HepG2 (cell line): Measurements from ENCODE around the gene HAUS5.

ENCODE experiments used
- POLR2A ChIP-seq, 2 experiments: IDR thresholded peaks; 2 replicates each; pipeline ENCODE4 v1.6.1; 2011; ENCODE audit warnings: low read depth in 2 of 2, low read length in 2 of 2, mild to moderate bottlenecking in 1 of 2, moderate library complexity in 1 of 2; ENCODE audit not compliant: insufficient read depth in 1 of 2
- SMARCC2 ChIP-seq: fragments of 450-650 bp; IDR thresholded peaks from 2 replicates; pipeline ENCODE4 v1.6.1; 2017; ENCODE audit warnings: antibody characterized with exemption, mild to moderate bottlenecking
- ZBTB7A ChIP-seq: sonication (generic); formaldehyde crosslinking; IDR thresholded peaks from 2 replicates; pipeline ENCODE4 v1.8.0; 2022; ENCODE audit warnings: mild to moderate bottlenecking, missing genetic modification reagents
- ZNF121 ChIP-seq: sonication (generic); formaldehyde crosslinking; IDR thresholded peaks from 2 replicates; pipeline ENCODE4 v1.5.0; 2020; ENCODE audit warnings: mild to moderate bottlenecking, missing genetic modification reagents
- ZNF891 ChIP-seq: sonication (generic); formaldehyde crosslinking; IDR thresholded peaks from 2 replicates; pipeline ENCODE4 v1.5.0; 2020; ENCODE audit warnings: mild to moderate bottlenecking, missing genetic modification reagents
- TF ChIP-seq, protein P1 (sequence below): sonication (generic); formaldehyde crosslinking; IDR thresholded peaks from 2 replicates; pipeline ENCODE4 v1.5.0; 2020; ENCODE audit warnings: mild to moderate bottlenecking, missing genetic modification reagents, moderate library complexity

DNA sequence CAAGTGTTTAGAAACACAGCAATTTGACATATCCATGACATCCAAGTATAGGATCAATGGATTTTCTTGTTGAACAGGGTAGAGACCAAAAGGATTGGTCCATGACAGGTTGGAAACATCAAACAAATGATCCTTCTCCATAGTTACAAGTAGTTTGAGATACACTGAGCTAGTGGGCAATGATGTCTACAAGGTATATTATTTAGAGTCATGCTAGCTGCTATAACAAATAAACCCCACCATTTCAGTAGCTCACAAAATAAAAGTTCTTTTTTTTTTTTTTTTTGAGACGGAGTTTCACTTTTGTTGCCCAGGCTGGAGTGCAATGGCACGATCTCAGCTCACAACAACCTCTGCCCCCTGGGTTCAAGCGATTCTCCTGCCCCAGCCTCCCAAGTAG lies 4.9 kb upstream of the HAUS5 start:
- TF ChIP-seq ZNF891 (CRISPR knock-in tag), result no peak
- no peak for TF ChIP-seq ZNF121 (CRISPR knock-in tag)
- TF ChIP-seq, protein P1, sequence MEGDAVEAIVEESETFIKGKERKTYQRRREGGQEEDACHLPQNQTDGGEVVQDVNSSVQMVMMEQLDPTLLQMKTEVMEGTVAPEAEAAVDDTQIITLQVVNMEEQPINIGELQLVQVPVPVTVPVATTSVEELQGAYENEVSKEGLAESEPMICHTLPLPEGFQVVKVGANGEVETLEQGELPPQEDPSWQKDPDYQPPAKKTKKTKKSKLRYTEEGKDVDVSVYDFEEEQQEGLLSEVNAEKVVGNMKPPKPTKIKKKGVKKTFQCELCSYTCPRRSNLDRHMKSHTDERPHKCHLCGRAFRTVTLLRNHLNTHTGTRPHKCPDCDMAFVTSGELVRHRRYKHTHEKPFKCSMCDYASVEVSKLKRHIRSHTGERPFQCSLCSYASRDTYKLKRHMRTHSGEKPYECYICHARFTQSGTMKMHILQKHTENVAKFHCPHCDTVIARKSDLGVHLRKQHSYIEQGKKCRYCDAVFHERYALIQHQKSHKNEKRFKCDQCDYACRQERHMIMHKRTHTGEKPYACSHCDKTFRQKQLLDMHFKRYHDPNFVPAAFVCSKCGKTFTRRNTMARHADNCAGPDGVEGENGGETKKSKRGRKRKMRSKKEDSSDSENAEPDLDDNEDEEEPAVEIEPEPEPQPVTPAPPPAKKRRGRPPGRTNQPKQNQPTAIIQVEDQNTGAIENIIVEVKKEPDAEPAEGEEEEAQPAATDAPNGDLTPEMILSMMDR (CRISPR knock-in tag), result no peak
- no peak for TF ChIP-seq ZBTB7A (CRISPR knock-in tag)
- no peak for TF ChIP-seq POLR2A (IDR thresholded peaks at IDR 0.05; ENCODE audit: insufficient read depth in 1 of 2, low read depth in 2 of 2, low read length in 2 of 2)
- no peak for TF ChIP-seq SMARCC2
